HG03196 (cell line): ENCODE data around the gene RAP1A.
"Not testable (repeated sequence)": the region's sequence is repeated elsewhere in the genome, so short reads cannot be mapped to it uniquely, and the experiment has no call there.

Experiments used
- ATAC-seq: cut with Tn5 transposase; IDR thresholded peaks from one replicate; pipeline ENCODE4 v1.9.1; 2021; ENCODE audit not compliant: unreplicated experiment

Gene RAP1A

GRCh38 chr1:111734856-111735255 is 115.3 kb downstream of the RAP1A start:
- ATAC-seq: no peak

- ATAC-seq: no peak
Measured at GRCh38 chr1:111735321-111735720, 115.7 kb downstream of the RAP1A start.

DNA sequence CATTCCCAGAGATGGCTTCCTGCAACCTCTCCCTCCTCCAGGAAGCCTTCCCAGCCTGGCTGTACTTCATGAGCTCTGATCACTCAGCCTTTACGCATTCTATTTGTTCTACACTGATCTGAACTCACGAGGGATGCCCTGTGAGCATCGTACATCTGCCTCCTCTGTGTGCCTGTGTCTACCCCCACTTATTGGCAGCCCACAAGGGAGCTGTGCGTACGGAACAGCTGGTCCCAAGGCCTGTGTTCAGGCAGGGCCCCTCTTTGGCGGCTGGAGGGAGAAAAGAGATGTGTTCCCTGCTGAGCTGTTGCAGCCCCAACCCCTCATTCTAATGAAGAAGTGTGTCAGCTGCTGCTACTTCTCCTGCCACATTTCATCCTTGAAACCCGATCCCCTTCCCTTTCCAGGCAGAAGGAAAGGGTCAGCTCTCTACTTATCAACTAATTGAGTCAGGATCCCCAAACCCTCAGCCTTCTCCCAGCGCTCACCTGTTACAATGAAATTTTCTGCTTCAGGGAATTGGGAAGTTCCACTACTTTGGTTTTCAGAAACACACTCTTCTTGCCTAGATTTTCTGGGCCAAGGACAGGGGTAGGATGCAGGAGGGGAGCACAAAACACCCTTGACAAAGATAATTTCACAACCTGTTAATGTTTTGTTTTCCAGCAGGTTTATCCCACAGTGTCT is 116.4 kb downstream of the RAP1A start:
- no peak for ATAC-seq

GRCh38 chr1:111736548-111737215 is 117.1 kb downstream of the RAP1A start:
- no peak for ATAC-seq

- ATAC-seq: no peak
Measured at GRCh38 chr1:111737216-111738132, 117.9 kb downstream of the RAP1A start.

- ATAC-seq: no peak
Measured at GRCh38 chr1:111738133-111738435, 118.5 kb downstream of the RAP1A start.

DNA sequence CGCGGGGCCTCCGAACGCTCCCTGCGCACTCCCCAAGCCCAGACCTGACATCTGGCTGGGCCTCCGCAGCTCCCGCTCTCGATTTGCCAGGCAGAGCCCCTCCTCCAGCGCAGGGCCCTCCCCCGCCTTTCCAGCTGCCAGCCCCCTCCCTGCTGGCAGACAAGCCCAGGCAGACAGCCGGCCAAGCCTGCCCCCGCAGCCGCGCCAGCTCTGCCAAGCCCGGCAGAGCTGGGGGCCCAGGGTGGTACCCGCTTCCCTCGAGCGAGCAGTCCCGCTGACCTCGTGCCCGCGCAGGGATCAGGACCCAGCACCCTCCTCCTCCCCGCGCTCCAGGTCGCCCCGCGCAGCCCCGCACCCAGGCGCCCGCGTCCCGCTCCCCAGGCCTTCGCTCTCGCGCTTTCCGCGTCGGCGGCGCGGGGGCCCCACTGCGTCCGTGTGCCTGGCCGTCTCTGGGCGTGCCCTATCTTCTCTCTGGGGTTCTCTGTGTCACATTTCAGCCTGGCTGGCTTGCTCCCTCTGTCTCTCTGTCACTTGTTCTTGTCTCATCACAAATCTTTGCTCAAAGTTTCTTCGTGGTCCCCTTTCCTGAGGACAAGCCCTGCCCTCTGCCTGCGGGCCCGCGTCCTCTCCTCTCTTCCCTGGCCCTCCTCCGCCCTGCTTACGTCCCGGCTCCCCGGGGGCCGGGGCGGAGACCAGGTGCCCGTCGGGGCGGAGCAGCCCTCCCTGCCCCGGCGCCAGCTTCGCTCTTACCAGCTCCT is 119.0 kb downstream of the RAP1A start:
- peak; percentile 39 for ATAC-seq

GRCh38 chr1:111739194-111739924 is 119.8 kb downstream of the RAP1A start, which contains the start of gene INKA2:
INKA2 (minus strand) TSS chr1:111739395; CDS start chr1:111739242, 153 bp downstream.
- ATAC-seq: peak; percentile 84

- ATAC-seq: no peak
Measured at GRCh38 chr1:111739925-111740765, 120.6 kb downstream of the RAP1A start.

- ATAC-seq: not testable (repeated sequence)
Measured at GRCh38 chr1:111742292-111742691, 122.7 kb downstream of the RAP1A start.

GRCh38 chr1:111742938-111743549 is 123.5 kb downstream of the RAP1A start:
- ATAC-seq: no peak

DNA sequence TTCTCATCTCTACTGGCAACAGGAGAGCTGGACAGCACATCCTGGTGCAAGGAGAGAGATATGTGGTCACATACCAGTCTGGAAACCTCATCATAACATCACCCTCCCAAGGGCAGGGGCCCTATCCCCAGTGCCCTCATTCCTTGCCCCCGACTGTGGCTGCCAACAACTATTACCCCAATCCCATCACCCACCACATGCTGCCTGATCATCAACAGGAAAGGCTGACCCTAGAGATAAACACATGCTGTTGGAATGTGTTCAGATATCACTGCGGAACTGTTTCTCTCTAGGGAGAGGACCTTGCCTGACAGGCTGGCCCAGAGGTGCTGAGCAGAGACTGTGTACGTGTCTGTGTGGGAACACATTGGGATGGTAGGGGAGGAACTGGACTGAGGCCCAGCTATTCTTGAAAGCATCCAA is 124.1 kb downstream of the RAP1A start:
- ATAC-seq: no peak

- no peak for ATAC-seq
Measured at GRCh38 chr1:111745675-111746613, 126.4 kb downstream of the RAP1A start.

- no peak for ATAC-seq
Measured at GRCh38 chr1:111746614-111746999, 127.0 kb downstream of the RAP1A start.

DNA sequence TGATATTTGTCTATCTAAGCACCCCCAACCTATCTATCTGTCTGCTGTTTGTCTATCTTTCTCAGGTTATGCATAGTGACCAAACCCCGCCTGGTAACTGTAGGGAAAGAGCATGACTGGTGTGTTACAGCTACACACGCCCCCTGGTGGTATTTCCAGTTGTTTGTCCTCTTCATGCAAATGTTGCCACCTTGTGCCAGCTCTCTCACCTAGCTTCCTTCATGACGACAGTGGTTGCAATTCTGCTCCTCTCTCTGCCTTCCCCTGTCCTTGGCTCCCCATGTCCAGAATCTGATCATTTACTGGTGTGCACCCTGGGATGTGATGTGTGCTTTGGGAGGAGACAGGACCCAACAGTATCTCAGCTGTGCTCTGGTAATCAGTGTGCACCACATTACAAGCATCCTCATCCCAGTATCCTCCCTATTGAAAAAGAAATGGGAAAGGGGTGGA is 127.7 kb downstream of the RAP1A start:
- no peak for ATAC-seq

DNA sequence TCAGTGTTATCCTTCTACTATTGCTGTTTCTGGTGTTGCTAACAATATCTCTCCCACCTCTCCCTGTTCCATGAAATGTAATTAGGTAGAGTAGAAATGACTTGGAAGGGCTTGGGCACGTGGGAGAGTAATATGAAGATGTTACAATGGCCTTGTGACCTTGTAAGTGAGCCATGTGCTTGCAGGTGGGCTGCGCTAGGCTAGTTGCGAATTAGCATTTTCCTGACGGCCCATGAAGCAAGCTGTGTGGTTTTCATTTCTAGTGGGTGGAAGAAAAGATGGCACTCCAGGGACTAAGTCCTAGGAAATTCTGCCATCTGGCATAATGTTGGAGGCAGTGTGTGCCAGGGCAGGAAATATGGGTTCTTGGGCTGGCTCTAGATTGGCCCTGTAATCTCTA is 128.4 kb downstream of the RAP1A start:
- no peak for ATAC-seq

GRCh38 chr1:111749628-111750027 is 130.0 kb downstream of the RAP1A start:
- ATAC-seq: no peak

- ATAC-seq: no peak
Measured at GRCh38 chr1:111750856-111751255, 131.3 kb downstream of the RAP1A start.
